Fibroblast of villous mesenchyme (primary cell): ENCODE measurements around the gene ALPK3. TPM values are rescaled to one million over a fixed set of nuclear protein-coding genes. Genes with fewer than 3 reads are reported as not detected.
"Not testable (repeated sequence)": the region's sequence is repeated elsewhere in the genome, so short reads cannot be mapped to it uniquely, and the experiment has no call there.

Experiments
- DNase-seq: peaks from one replicate; pipeline ENCODE4 v3.0.0-alpha.2; 2010; ENCODE audit warnings: low read depth
- H3K4me3 ChIP-seq: 2 replicates; pipeline ENCODE4 v1.5.1; 2011; ENCODE audit warnings: low read depth, mild to moderate bottlenecking, low read length
- CTCF ChIP-seq: IDR thresholded peaks from 2 replicates; pipeline ENCODE4 v1.5.1; 2012; ENCODE audit warnings: low read depth, mild to moderate bottlenecking, low read length; ENCODE audit not compliant: insufficient read depth
- total RNA-seq: library from RNA; depleted of rRNA; stranded (reverse); fragments of >200 nt; gene quantifications from 2 replicates; pipeline ENCODE4 v1.2.3, GENCODE V29; 2012

The ALPK3 gene
- total RNA-seq, 1 donor, result 0.86 TPM

GRCh38 chr15:84840255-84840654 lies 23.1 kb downstream of the ALPK3 start:
- no peak overlapping the region for H3K4me3 ChIP-seq
- TF ChIP-seq CTCF, result no peak
- DNase-seq, result no peak

DNA sequence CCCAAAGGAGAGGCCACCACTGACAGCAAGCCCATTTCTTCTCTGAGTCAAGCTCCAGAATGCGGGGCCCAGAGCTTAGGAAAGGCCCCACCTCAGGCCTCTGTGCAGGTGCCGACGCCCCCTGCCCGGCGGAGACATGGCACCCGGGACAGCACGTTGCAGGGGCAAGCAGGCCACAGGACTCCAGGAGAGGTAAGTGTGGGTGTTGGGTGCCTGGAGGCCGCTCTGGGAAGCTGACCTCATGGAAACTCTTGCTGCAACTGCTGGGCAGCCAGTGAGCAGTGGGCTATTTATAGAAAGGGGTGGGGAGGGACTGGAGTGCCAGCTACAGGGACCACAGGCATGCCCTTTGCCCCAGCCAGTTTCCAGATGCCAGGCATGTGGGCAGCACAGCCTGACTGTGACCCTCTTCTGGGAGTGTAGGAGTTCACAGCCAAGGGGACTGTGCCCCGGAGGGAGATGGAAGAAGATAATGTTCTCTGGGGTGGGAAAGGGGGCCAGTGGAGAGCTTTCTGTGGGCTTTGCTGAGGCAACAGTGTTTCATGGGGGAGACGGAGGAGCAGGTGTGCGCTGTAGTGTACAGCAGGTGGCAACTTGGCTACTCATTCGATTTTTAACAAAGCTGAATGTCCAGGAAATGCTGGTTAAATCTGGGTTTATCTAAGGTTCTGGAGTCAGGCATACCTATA lies 23.7 kb downstream of the ALPK3 start:
- H3K4me3 ChIP-seq, result no peak overlapping the region
- TF ChIP-seq CTCF, result no peak
- DNase-seq, result peak; percentile 71

GRCh38 chr15:84842781-84843180 lies 25.6 kb downstream of the ALPK3 start:
- TF ChIP-seq CTCF, result no peak
- DNase-seq, result no peak
- no peak overlapping the region for H3K4me3 ChIP-seq

- DNase-seq, result peak; percentile 12
- no peak for TF ChIP-seq CTCF
- H3K4me3 ChIP-seq, result no peak overlapping the region
These were observed 27.8 kb downstream of the ALPK3 start for GRCh38 chr15:84844964-84845363.

DNA sequence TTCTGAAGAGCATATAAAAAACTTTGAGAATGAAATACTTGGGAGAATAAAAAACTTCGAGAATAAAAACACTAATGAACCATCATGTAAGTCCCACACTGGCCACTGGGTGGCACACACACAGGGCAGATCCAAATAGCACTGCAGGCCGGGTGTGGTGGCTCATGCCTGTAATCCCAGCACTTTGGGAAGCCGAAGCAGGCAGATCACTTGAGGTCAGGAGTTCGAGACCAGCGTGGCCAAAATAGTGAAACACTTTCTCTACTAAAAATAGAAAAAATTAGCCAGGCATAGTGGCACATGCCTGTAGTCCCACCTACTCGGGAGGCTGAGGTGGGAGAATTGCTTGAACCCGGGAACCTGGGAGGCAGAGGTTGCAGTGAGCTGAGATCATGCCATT lies 28.5 kb downstream of the ALPK3 start:
- peak; percentile 66 for DNase-seq
- H3K4me3 ChIP-seq, result not testable (repeated sequence)
- peak; percentile 67 for TF ChIP-seq CTCF

- no peak overlapping the region for H3K4me3 ChIP-seq
- TF ChIP-seq CTCF, result no peak
- DNase-seq, result no peak
These were observed 29.1 kb downstream of the ALPK3 start for GRCh38 chr15:84846269-84846668.

- TF ChIP-seq CTCF, result no peak
- H3K4me3 ChIP-seq, result no peak overlapping the region
These were observed 30.2 kb downstream of the ALPK3 start for GRCh38 chr15:84847382-84847781.

More at GRCh38 chr15:84847382-84847781, 30.2 kb downstream of the ALPK3 start:
- DNase-seq, result no peak
